Testis (tissue), 3 donors: Measurements from ENCODE around the gene PLET1. TPM values are rescaled to one million over a fixed set of nuclear protein-coding genes. Genes with fewer than 3 reads are reported as not detected.

Experiments used
- DNase-seq: peaks from one replicate; pipeline ENCODE4 v3.0.0-alpha.2; 2019
- H3K27ac ChIP-seq, 2 donors: fragments of 200-600 bp; sonication (generic); one replicate each; pipeline ENCODE4 v1.5.1; 2019
- H3K27me3 ChIP-seq: fragments of 200-600 bp; sonication (generic); one replicate; pipeline ENCODE4 v1.5.1; 2019
- H3K36me3 ChIP-seq: fragments of 200-600 bp; sonication (generic); one replicate; pipeline ENCODE4 v1.5.1; 2017; ENCODE audit warnings: low read depth; ENCODE audit errors: missing control alignments
- H3K4me1 ChIP-seq: fragments of 200-600 bp; sonication (generic); one replicate; pipeline ENCODE4 v1.5.1; 2019
- H3K4me3 ChIP-seq, 2 donors: fragments of 200-600 bp; sonication (generic); one replicate each; pipeline ENCODE4 v1.5.1; 2017 to 2019
- H3K9me3 ChIP-seq: fragments of 200-600 bp; sonication (generic); one replicate; pipeline ENCODE4 v1.5.1; 2017
- POLR2A ChIP-seq: fragments of 450-650 bp; IDR thresholded peaks from one replicate; pipeline ENCODE4 v1.6.1; 2017; ENCODE audit warnings: antibody characterized with exemption, mild to moderate bottlenecking, moderate library complexity
- WGBS, 2 donors: methylation state at CpG; one replicate each; pipeline ENCODE4 v1.1.5; 2018; 5-methylcytosine and 5-hydroxymethylcytosine counted together
- intact Hi-C: fragments of 100-400 bp; cut with DNase I; formaldehyde crosslinking; loops from one replicate; pipeline ENCODE4 v1.15.1; 2023; ENCODE audit warnings: low total_unique reads
- polyA plus RNA-seq: library from polyadenylated mRNA; stranded (reverse); fragments of 350-450 nt; fragmentation: Illumina TruSeq; extraction: RNeasy Lipid Tissue Mini Kit (QIAGEN cat#74804); gene quantifications from one replicate; pipeline ENCODE4 v1.2.3, GENCODE V29; 2014; ENCODE audit warnings: low read depth, low replicate concordance; ENCODE audit not compliant: insufficient read depth
- total RNA-seq, 2 donors: library from RNA; depleted of rRNA; stranded (reverse); fragments of >200 nt; gene quantifications; one replicate each; pipeline ENCODE4 v1.2.3, GENCODE V29; 2016
- TF ChIP-seq, protein P1 (sequence below), 3 experiments: fragments of 450-650 bp in 2 of 3; fragments of 200-600 bp in 1 of 3; sonication (generic) in 1 of 3; IDR thresholded peaks; one replicate each; pipeline ENCODE4 v1.5.1; 2016 to 2019; ENCODE audit warnings: antibody characterized with exemption in 3 of 3, mild to moderate bottlenecking in 2 of 3, moderate library complexity in 1 of 3

The PLET1 gene
- total and polyA plus RNA-seq, 3 donors from 2014 or later, result not detected

DNA sequence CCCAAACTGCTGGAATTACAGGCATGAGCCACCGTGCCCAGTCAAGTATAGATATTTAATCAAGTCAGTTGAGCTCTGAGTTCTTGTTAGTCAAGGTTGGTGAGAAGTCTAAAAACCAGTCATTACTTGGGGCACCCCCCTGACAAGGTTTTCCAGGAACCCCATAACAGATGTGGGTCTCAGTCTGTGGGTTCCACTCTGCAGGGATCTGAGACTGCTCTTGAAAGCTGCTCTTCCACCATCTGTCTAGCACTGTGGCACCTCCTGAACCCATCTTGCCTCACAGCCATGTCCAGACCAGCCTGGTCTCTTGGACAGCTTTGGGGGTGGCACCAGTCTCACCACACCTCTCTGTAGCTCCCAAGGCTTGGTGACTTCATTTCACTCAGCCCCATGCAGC is 44.3 kb upstream of the PLET1 start:
- Histone ChIP-seq H3K4me1 (no peaks in the 10 kb centered on the region), H3K27ac (no peak overlapping the region), H3K27me3 (no peaks in the 10 kb centered on the region), H3K36me3 (no peaks in the 10 kb centered on the region), H3K9me3 (no peaks in the 10 kb centered on the region), H3K4me3 (no peak overlapping the region)
- DNase-seq, result no peak
- no peak for TF ChIP-seq POLR2A
- TF ChIP-seq, protein P1, sequence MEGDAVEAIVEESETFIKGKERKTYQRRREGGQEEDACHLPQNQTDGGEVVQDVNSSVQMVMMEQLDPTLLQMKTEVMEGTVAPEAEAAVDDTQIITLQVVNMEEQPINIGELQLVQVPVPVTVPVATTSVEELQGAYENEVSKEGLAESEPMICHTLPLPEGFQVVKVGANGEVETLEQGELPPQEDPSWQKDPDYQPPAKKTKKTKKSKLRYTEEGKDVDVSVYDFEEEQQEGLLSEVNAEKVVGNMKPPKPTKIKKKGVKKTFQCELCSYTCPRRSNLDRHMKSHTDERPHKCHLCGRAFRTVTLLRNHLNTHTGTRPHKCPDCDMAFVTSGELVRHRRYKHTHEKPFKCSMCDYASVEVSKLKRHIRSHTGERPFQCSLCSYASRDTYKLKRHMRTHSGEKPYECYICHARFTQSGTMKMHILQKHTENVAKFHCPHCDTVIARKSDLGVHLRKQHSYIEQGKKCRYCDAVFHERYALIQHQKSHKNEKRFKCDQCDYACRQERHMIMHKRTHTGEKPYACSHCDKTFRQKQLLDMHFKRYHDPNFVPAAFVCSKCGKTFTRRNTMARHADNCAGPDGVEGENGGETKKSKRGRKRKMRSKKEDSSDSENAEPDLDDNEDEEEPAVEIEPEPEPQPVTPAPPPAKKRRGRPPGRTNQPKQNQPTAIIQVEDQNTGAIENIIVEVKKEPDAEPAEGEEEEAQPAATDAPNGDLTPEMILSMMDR (IDR thresholded peaks at IDR 0.05), result no peak
- 96 to 100% methylated on average over 1 of the region's 1 CpG for WGBS, 2 donors
- intact Hi-C loops, result no loop called here

DNA sequence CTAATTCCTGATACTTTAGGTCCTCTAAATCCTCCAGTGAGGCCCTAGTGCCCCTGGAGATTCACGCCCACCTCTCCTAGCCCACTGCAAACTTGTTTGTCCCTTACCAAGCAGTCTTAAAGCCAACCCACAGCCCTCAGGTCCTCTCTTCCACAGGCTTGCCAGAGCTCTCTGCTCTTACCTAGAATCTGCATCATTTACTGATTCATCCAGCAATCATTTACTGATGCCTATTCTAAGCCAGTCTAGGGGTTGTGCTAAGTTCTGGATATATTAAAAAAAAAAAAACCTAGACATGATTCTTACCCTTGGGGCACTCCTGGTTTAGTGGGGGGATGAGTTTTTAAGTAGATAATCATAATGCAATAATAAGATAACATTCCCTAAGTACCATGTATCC is 43.0 kb upstream of the PLET1 start:
- H3K4me3 ChIP-seq, result no peak overlapping the region
- WGBS, 2 donors, result 100% methylated on average over 1 of the region's 1 CpG
- no peaks in the 10 kb centered on the region for H3K4me1 ChIP-seq
- intact Hi-C loops, result no loop called here
- H3K36me3 ChIP-seq, result no peaks in the 10 kb centered on the region
- H3K27ac ChIP-seq, result no peak overlapping the region
- H3K27me3 ChIP-seq, result no peaks in the 10 kb centered on the region
- no peak for TF ChIP-seq POLR2A
- TF ChIP-seq, protein P1 (IDR thresholded peaks at IDR 0.05), result no peak
- DNase-seq, result no peak
- H3K9me3 ChIP-seq, result no peaks in the 10 kb centered on the region

DNA sequence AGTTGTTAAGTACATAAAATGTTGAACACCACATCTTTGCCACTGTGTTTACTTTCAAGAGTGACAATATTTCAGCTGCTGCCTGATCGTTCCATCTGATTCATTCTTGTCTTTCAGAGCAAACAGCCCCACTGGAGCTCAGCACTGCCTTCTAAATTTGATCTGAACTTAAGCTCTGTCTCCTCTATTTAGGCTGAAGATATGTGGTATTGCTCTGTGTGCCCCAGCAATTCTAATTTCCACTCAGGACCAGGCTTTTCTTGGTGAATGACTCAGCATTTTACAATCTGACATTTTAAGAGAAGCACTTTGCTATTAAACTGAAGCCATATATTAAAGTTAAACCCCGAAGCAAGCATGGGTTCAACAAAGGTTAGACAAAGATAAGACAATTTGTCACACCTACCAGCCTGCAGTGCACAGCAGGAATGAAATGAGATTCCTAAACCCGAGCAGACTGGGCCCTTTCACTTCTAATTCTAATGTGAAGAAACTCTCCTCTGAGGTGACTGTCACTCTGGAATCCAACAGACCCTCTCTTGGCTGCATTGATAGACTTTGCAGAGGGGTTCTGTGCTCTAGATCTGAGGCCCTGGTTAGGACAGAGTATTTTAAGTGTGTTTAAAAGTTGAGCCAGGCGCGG is 41.7 kb upstream of the PLET1 start:
- Histone ChIP-seq H3K4me3 (no peak overlapping the region), H3K27ac (no peak overlapping the region), H3K27me3 (no peaks in the 10 kb centered on the region), H3K4me1 (no peaks in the 10 kb centered on the region), H3K9me3 (no peaks in the 10 kb centered on the region), H3K36me3 (no peaks in the 10 kb centered on the region)
- 70 to 77% methylated on average over 5 of the region's 5 CpGs for WGBS, 2 donors
- intact Hi-C loops, result no loop called here
- no peak for TF ChIP-seq POLR2A
- TF ChIP-seq, protein P1 (IDR thresholded peaks at IDR 0.05), result no peak
- no peak for DNase-seq

DNA sequence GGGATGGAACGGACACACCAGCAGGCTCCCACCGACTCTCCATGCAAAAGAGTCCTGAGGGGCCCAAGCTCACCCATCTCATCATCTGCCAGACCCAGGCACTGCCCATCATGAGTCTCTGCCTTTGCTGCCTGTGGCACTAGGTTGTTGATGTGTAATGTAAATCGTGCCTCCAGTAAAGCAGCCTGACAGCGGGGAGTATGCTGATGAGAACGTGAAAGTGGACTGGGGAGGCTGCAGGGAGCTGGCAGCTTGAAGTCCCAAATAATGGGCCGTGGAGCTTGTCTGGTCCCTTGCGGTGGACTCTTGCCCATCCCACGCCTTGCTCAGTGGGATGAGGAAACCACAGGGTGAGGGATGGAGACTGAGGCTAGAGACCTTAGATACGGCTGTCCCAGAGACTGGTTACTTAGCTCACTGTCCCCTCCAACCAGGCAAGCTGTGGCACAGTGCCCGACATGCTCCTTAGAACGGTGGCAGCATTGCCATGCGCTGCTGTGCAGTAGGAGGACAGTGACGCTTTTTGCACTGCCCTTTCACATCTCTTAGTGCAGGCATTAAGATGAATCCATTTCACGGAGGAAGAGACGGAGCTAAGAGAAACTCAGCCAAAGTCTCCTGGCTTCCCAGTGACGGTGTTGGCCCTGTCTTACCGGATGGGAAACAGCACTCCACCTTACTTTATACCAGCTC is 39.6 kb upstream of the PLET1 start:
- 82 to 91% methylated on average over 16 to 17 of the region's 17 CpGs for WGBS, 2 donors
- intact Hi-C loops, result no loop called here
- Histone ChIP-seq H3K27me3 (no peaks in the 10 kb centered on the region), H3K4me1 (no peaks in the 10 kb centered on the region), H3K36me3 (no peaks in the 10 kb centered on the region), H3K4me3 (no peak overlapping the region), H3K9me3 (no peaks in the 10 kb centered on the region), H3K27ac (no peak overlapping the region)
- DNase-seq, result no peak
- TF ChIP-seq POLR2A, result no peak
- TF ChIP-seq, protein P1 (IDR thresholded peaks at IDR 0.05), result no peak

DNA sequence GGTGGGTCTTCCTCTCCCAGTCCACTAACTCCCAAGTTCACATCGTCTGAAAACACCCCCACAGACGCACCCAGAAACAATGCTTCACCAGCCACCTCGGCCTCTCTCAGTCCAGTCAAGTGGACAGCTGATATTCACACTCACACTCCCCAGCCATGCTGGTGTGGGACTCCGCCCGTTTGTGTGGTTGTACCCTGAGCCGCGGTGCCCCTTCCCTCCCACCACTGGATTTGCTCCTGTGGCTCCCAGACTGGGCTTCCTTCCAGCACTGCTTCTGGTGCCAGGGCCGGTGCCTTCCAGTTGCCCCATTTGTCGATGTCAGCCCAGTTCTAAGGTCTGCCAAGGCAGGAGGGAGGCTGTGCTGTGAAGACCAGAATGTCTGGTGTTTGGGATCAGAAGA is 37.9 kb upstream of the PLET1 start:
- H3K36me3 ChIP-seq, result no peaks in the 10 kb centered on the region
- no peaks in the 10 kb centered on the region for H3K27me3 ChIP-seq
- 78 to 82% methylated on average over 6 to 9 of the region's 9 CpGs for WGBS, 2 donors
- no peak overlapping the region for H3K4me3 ChIP-seq
- H3K27ac ChIP-seq, result no peak overlapping the region
- no peaks in the 10 kb centered on the region for H3K9me3 ChIP-seq
- TF ChIP-seq, protein P1 (IDR thresholded peaks at IDR 0.05), result no peak
- no peak for TF ChIP-seq POLR2A
- no peaks in the 10 kb centered on the region for H3K4me1 ChIP-seq
- no peak for DNase-seq
- intact Hi-C loops, result no loop called here
